Measurements from ENCODE around the gene SVOPL.
"Not testable (repeated sequence)": the region's sequence is repeated elsewhere in the genome, so short reads cannot be mapped to it uniquely, and the experiment has no call there.

The SVOPL gene

GRCh38 chr7:138700857-138701536 is at the start of gene SVOPL:
SVOPL (minus strand) TSS chr7:138701362; CDS start chr7:138679045, 22,317 bp downstream.
- in situ Hi-C loops (cut with HindIII; ENCODE audit: low sequenced_read_pairs) = loop anchor here (5.0 kb wide), 2 partner anchors 44 to 534 kb away; no protein-coding TSS in a partner anchor

- in situ Hi-C loops (cut with HindIII; ENCODE audit: low sequenced_read_pairs) = no loop called here
Measured at GRCh38 chr7:138750473-138750872, 49.3 kb upstream of the SVOPL start.

- in situ Hi-C loops (cut with HindIII; ENCODE audit: low sequenced_read_pairs) = no loop called here
Measured at GRCh38 chr7:138749960-138750359, 48.8 kb upstream of the SVOPL start.

GRCh38 chr7:138748666-138749065 is 47.5 kb upstream of the SVOPL start:
- in situ Hi-C loops (cut with HindIII; ENCODE audit: low sequenced_read_pairs) = no loop called here

GRCh38 chr7:138746073-138746472 is 44.9 kb upstream of the SVOPL start:
- in situ Hi-C loops (cut with HindIII; ENCODE audit: low sequenced_read_pairs) = no loop called here

GRCh38 chr7:138745189-138745588 is 44.0 kb upstream of the SVOPL start:
- in situ Hi-C loops (cut with HindIII; ENCODE audit: low sequenced_read_pairs) = no loop called here

GRCh38 chr7:138741453-138741735 is 40.2 kb upstream of the SVOPL start:
- in situ Hi-C loops (cut with HindIII; ENCODE audit: low sequenced_read_pairs) = no loop called here

GRCh38 chr7:138739859-138740258 is 38.7 kb upstream of the SVOPL start:
- in situ Hi-C loops (cut with HindIII; ENCODE audit: low sequenced_read_pairs) = no loop called here

GRCh38 chr7:138738551-138739335 is 37.6 kb upstream of the SVOPL start:
- in situ Hi-C loops (cut with HindIII; ENCODE audit: low sequenced_read_pairs) = no loop called here

GRCh38 chr7:138738114-138738513 is 37.0 kb upstream of the SVOPL start:
- in situ Hi-C loops (cut with HindIII; ENCODE audit: low sequenced_read_pairs) = no loop called here

GRCh38 chr7:138735399-138735798 is 34.2 kb upstream of the SVOPL start:
- in situ Hi-C loops (cut with HindIII; ENCODE audit: low sequenced_read_pairs) = no loop called here

- in situ Hi-C loops (cut with HindIII; ENCODE audit: low sequenced_read_pairs) = not testable (repeated sequence)
Measured at GRCh38 chr7:138731733-138732132, 30.6 kb upstream of the SVOPL start.

GRCh38 chr7:138729444-138729843 is 28.3 kb upstream of the SVOPL start:
- in situ Hi-C loops (cut with HindIII; ENCODE audit: low sequenced_read_pairs) = no loop called here

GRCh38 chr7:138727336-138728099 is 26.4 kb upstream of the SVOPL start:
- in situ Hi-C loops (cut with HindIII; ENCODE audit: low sequenced_read_pairs) = no loop called here

GRCh38 chr7:138726288-138726687 is 25.1 kb upstream of the SVOPL start:
- in situ Hi-C loops (cut with HindIII; ENCODE audit: low sequenced_read_pairs) = no loop called here

- in situ Hi-C loops (cut with HindIII; ENCODE audit: low sequenced_read_pairs) = no loop called here
Measured at GRCh38 chr7:138720286-138720685, 19.1 kb upstream of the SVOPL start.

- in situ Hi-C loops (cut with HindIII; ENCODE audit: low sequenced_read_pairs) = no loop called here
Measured at GRCh38 chr7:138716889-138717288, 15.7 kb upstream of the SVOPL start.

GRCh38 chr7:138713191-138713590 is 12.0 kb upstream of the SVOPL start:
- in situ Hi-C loops (cut with HindIII; ENCODE audit: low sequenced_read_pairs) = no loop called here

- in situ Hi-C loops (cut with HindIII; ENCODE audit: low sequenced_read_pairs) = no loop called here
Measured at GRCh38 chr7:138712652-138713051, 11.5 kb upstream of the SVOPL start.

- in situ Hi-C loops (cut with HindIII; ENCODE audit: low sequenced_read_pairs) = no loop called here
Measured at GRCh38 chr7:138710536-138711385, 9.6 kb upstream of the SVOPL start.

- in situ Hi-C loops (cut with HindIII; ENCODE audit: low sequenced_read_pairs) = no loop called here
Measured at GRCh38 chr7:138705167-138705566, 4.0 kb upstream of the SVOPL start.
